Hepatocyte (in vitro differentiated cells): ENCODE measurements around the gene MEPE. TPM values are rescaled to one million over a fixed set of nuclear protein-coding genes. Genes with fewer than 3 reads are reported as not detected.

Source experiments
- DNase-seq: peaks from one replicate; pipeline ENCODE4 v3.0.0-alpha.2; 2016; ENCODE audit warnings: low spot score
- H2AFZ ChIP-seq: fragments of 200-600 bp; sonication (generic); 2 replicates; pipeline ENCODE4 v1.6.0; 2016; ENCODE audit warnings: antibody characterized with exemption, mild to moderate bottlenecking
- H3K27ac ChIP-seq: fragments of 200-600 bp; sonication (generic); 2 replicates; pipeline ENCODE4 v1.5.1; 2016; ENCODE audit warnings: mild to moderate bottlenecking
- H3K27me3 ChIP-seq: fragments of 200-600 bp; sonication (generic); 2 replicates; pipeline ENCODE4 v1.6.1; 2016
- H3K36me3 ChIP-seq: fragments of 200-600 bp; sonication (generic); replicated peaks from 2 replicates; pipeline ENCODE4 v1.5.1; 2016; ENCODE audit warnings: low read depth; ENCODE audit not compliant: insufficient read depth
- H3K4me1 ChIP-seq: fragments of 200-600 bp; sonication (generic); 2 replicates; pipeline ENCODE4 v1.5.1; 2016; ENCODE audit warnings: mild to moderate bottlenecking, moderate library complexity; ENCODE audit not compliant: insufficient read depth
- H3K4me2 ChIP-seq: fragments of 200-600 bp; sonication (generic); 2 replicates; pipeline ENCODE4 v1.6.0; 2016
- H3K4me3 ChIP-seq: fragments of 200-600 bp; sonication (generic); 2 replicates; pipeline ENCODE4 v1.5.1; 2016; ENCODE audit warnings: mild to moderate bottlenecking
- H3K79me2 ChIP-seq: fragments of 200-600 bp; sonication (generic); 2 replicates; pipeline ENCODE4 v1.6.0; 2017; ENCODE audit warnings: mild to moderate bottlenecking
- H3K9me2 ChIP-seq: fragments of 200-600 bp; sonication (generic); replicated peaks from 2 replicates; pipeline ENCODE4 v1.6.0; 2017; ENCODE audit warnings: mild to moderate bottlenecking; ENCODE audit not compliant: insufficient read depth
- H3K9me3 ChIP-seq: fragments of 200-600 bp; sonication (generic); 2 replicates; pipeline ENCODE4 v1.5.1; 2016; ENCODE audit warnings: low read depth, mild to moderate bottlenecking
- H4K20me1 ChIP-seq: fragments of 200-600 bp; sonication (generic); 2 replicates; pipeline ENCODE4 v1.6.0; 2016; ENCODE audit warnings: mild to moderate bottlenecking; ENCODE audit not compliant: insufficient read depth, poor library complexity, severe bottlenecking
- CTCF ChIP-seq: fragments of 200-600 bp; sonication (generic); IDR thresholded peaks from 2 replicates; pipeline ENCODE4 v1.5.1; 2016; ENCODE audit warnings: antibody characterized with exemption, mild to moderate bottlenecking; ENCODE audit not compliant: poor library complexity
- EZH2 ChIP-seq: fragments of 200-600 bp; sonication (generic); IDR thresholded peaks from 2 replicates; pipeline ENCODE4 v1.6.1; 2016; ENCODE audit warnings: antibody characterized with exemption, mild to moderate bottlenecking, borderline replicate concordance
- EZH2phosphoT487 ChIP-seq: fragments of 200-600 bp; sonication (generic); IDR thresholded peaks from one replicate; pipeline ENCODE4 v1.6.1; 2018; ENCODE audit warnings: antibody characterized with exemption, mild to moderate bottlenecking, low read depth, moderate library complexity; ENCODE audit not compliant: unreplicated experiment, severe bottlenecking
- WGBS: methylation state at CpG from one replicate; pipeline ENCODE4 v1.1.6; 2016; ENCODE audit warnings: low lambda C conversion rate; ENCODE audit errors: missing lambda C conversion rate; 5-methylcytosine and 5-hydroxymethylcytosine counted together
- polyA plus RNA-seq: library from polyadenylated mRNA; unstranded; fragments of >200 nt; fragmentation: Nextera tagmentation; extraction: Ambion mirVana; gene quantifications from 2 replicates; pipeline ENCODE4 v1.2.1, GENCODE V29; 2016
- total RNA-seq: library from RNA; depleted of rRNA; stranded (reverse); fragments of >200 nt; gene quantifications from 2 replicates; pipeline ENCODE4 v1.2.3, GENCODE V29; 2014

Gene MEPE
- total and polyA plus RNA-seq, 2 experiments from 2014 or later: 0.07 TPM; not detected in 1

DNA sequence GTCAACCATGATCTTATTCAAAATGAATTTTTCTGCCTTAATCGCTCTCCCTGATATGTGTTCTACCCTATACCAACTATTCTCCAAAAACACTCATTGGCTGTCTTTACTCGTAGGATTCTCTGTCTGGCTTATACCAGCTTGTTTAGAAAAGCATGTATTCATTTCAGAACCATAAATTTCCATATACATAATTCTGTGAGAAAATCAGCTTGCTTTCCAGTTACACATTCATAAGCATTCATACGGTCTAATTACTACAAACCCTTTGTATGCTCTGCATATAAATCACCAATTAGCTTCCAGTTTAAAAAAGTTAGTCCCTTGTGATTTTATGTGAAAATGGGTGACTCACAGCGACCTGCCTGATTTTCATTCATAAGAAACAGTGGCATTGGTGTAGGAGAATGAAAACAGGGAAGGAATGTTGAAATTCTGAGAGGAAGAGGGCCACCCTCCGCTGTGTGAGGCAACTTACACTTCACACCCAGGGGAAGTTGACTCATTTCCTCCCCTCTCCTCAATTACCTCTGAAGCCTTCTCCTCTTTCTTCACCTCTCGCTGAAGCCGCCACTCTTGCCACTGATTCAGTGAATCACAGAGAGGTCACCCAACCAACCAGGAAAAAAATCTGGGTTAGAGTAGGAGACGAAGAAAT is 63.3 kb downstream of the MEPE start:
- H2AFZ ChIP-seq: no peak overlapping the region
- no peaks in the 10 kb centered on the region for H3K79me2 ChIP-seq
- H3K27me3 ChIP-seq: no peaks in the 10 kb centered on the region
- no peaks in the 10 kb centered on the region for H3K4me1 ChIP-seq
- no peaks in the 10 kb centered on the region for H3K9me2 ChIP-seq
- no peak for TF ChIP-seq CTCF
- TF ChIP-seq EZH2: no peak
- TF ChIP-seq EZH2phosphoT487: no peak
- no peak for DNase-seq
- H4K20me1 ChIP-seq: no peaks in the 10 kb centered on the region
- H3K9me3 ChIP-seq: no peaks in the 10 kb centered on the region
- no peaks in the 10 kb centered on the region for H3K36me3 ChIP-seq
- 60% methylated on average over 8 of the region's 8 CpGs for WGBS
- H3K27ac ChIP-seq: no peak overlapping the region
- no peak overlapping the region for H3K4me2 ChIP-seq
- no peak overlapping the region for H3K4me3 ChIP-seq

Other genes starting within 250 kb of the MEPE start
- not detected in 2 replicates for gene DSPP, start 224.4 kb upstream of the MEPE start, total RNA-seq
- gene DSPP, start 224.4 kb upstream of the MEPE start, polyA plus RNA-seq: 0.17 TPM in 1 of 2 replicates, not detected in the other
- not detected in 2 replicates for gene DMP1, start 182.7 kb upstream of the MEPE start, total RNA-seq
- not detected in 2 replicates for gene DMP1, start 182.7 kb upstream of the MEPE start, polyA plus RNA-seq
- 0.07 TPM in 1 of 2 replicates, not detected in the other for gene IBSP, start 33.4 kb upstream of the MEPE start, total RNA-seq
- gene IBSP, start 33.4 kb upstream of the MEPE start, polyA plus RNA-seq: 0.12 TPM in 1 of 2 replicates, not detected in the other
- 175 and 225 TPM in 2 replicates for gene SPP1, start 142.7 kb downstream of the MEPE start, total RNA-seq
- 244 and 466 TPM in 2 replicates for gene SPP1, start 142.7 kb downstream of the MEPE start, polyA plus RNA-seq
- 32.3 and 36.7 TPM in 2 replicates for gene PKD2, start 174.7 kb downstream of the MEPE start, total RNA-seq
- 17.8 and 19.3 TPM in 2 replicates for gene PKD2, start 174.7 kb downstream of the MEPE start, polyA plus RNA-seq